ENCODE results near the gene PACRG.

- TF ChIP-seq CREB1 (CRISPR knock-in tag; IDR thresholded peaks at IDR 0.05; ENCODE audit: low read depth) = no peak
- TF ChIP-seq EZH2phosphoT487 (IDR thresholded peaks at IDR 0.05; ENCODE audit: unreplicated experiment) = no peak
- TF ChIP-seq CTCF (conservative IDR thresholded peaks at IDR 0.05; ENCODE audit: low read depth in 2 of 2) = no peak
- TF ChIP-seq STAT1 (IDR thresholded peaks at IDR 0.05; ENCODE audit: unreplicated experiment) = no peak
- TF ChIP-seq POLR2AphosphoS5 (IDR thresholded peaks at IDR 0.05; ENCODE audit: low read depth) = no peak
- no peak for TF ChIP-seq EZH2 (IDR thresholded peaks at IDR 0.05; ENCODE audit: low read depth, unreplicated experiment)
- TF ChIP-seq, protein P1, sequence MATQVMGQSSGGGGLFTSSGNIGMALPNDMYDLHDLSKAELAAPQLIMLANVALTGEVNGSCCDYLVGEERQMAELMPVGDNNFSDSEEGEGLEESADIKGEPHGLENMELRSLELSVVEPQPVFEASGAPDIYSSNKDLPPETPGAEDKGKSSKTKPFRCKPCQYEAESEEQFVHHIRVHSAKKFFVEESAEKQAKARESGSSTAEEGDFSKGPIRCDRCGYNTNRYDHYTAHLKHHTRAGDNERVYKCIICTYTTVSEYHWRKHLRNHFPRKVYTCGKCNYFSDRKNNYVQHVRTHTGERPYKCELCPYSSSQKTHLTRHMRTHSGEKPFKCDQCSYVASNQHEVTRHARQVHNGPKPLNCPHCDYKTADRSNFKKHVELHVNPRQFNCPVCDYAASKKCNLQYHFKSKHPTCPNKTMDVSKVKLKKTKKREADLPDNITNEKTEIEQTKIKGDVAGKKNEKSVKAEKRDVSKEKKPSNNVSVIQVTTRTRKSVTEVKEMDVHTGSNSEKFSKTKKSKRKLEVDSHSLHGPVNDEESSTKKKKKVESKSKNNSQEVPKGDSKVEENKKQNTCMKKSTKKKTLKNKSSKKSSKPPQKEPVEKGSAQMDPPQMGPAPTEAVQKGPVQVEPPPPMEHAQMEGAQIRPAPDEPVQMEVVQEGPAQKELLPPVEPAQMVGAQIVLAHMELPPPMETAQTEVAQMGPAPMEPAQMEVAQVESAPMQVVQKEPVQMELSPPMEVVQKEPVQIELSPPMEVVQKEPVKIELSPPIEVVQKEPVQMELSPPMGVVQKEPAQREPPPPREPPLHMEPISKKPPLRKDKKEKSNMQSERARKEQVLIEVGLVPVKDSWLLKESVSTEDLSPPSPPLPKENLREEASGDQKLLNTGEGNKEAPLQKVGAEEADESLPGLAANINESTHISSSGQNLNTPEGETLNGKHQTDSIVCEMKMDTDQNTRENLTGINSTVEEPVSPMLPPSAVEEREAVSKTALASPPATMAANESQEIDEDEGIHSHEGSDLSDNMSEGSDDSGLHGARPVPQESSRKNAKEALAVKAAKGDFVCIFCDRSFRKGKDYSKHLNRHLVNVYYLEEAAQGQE (IDR thresholded peaks at IDR 0.05; ENCODE audit: unreplicated experiment) = no peak
These were observed 464.1 kb downstream of the PACRG start for GRCh38 chr6:163191704-163192537.
